HFFc6 (cell line): ENCODE results near the gene TAS2R46. TPM values are rescaled to one million over a fixed set of nuclear protein-coding genes. Genes with fewer than 3 reads are reported as not detected.
"Not testable (repeated sequence)": the region's sequence is repeated elsewhere in the genome, so short reads cannot be mapped to it uniquely, and the experiment has no call there.

Experiments used
- DNase-seq: peaks from one replicate; pipeline ENCODE4 v3.0.0-alpha.2; 2018
- H3K27ac Mint-ChIP-seq: 2 replicates; pipeline ENCODE4 v1.8.0; 2020; ENCODE audit warnings: mild to moderate bottlenecking, mixed read lengths
- H3K27me3 Mint-ChIP-seq: 2 replicates; pipeline ENCODE4 v1.8.0; 2021; ENCODE audit warnings: mild to moderate bottlenecking, moderate library complexity, mixed read lengths; ENCODE audit not compliant: insufficient read depth
- H3K36me3 Mint-ChIP-seq: 2 replicates; pipeline ENCODE4 v1.8.0; 2021; ENCODE audit warnings: low read depth, mixed read lengths
- H3K4me1 Mint-ChIP-seq: 2 replicates; pipeline ENCODE4 v1.8.0; 2020; ENCODE audit warnings: low read depth, mixed read lengths
- H3K4me3 Mint-ChIP-seq: 2 replicates; pipeline ENCODE4 v1.8.0; 2020; ENCODE audit warnings: mild to moderate bottlenecking, moderate library complexity, mixed read lengths
- H3K9me3 Mint-ChIP-seq: 2 replicates; pipeline ENCODE4 v1.8.0; 2020; ENCODE audit warnings: mild to moderate bottlenecking, mixed read lengths
- long read RNA-seq: library from polyadenylated mRNA; unstranded; transcript quantifications from one replicate; pipeline ENCODE4 v2.0.0, GENCODE V29; 2019
- total RNA-seq, 6 experiments: library from RNA; stranded (reverse); fragmentation: NEBNext Ultra II Directional; extraction: Animal tissue kit (Norgen Biotek cat#: 25700); gene quantifications; 2 replicates in 1 of 6; 3 replicates in 5 of 6; pipeline ENCODE4 v1.2.3, GENCODE V29; 2021
- TF ChIP-seq, protein P1 (sequence below): fragments of 200-600 bp; sonication (generic); IDR thresholded peaks from 2 replicates; pipeline ENCODE4 v1.5.0; 2021; ENCODE audit warnings: antibody characterized with exemption, mild to moderate bottlenecking

The TAS2R46 gene
- under 1 TPM in 3 of 6 experiments, not detected in 3; 0.22 to 0.48 (median 0.35) TPM for total RNA-seq
- long read RNA-seq: 0 reads

DNA sequence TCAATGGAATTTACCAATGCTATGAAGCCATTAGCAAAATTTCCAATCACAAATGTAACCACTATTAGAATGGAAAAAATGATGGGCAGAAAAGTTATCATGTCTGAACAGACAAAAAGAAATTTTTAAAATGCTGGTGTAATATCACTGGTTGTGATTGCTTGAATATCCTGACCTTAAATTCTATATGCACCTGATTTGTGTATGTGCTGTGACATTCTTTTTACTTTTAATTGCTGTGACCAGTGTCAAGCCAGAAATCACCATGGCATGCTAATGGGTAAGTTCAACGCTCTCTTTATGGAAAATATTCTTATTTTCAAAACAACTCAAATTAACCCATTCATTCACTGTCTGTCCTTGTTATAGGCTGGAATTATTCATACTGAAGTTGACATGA is at the start of gene TAS2R46:
TSS of gene TAS2R46 (minus strand) at position 101 of the 400 bp plus-strand sequence. CDS start at position 101, 0 bp downstream.
- not testable (repeated sequence) for H3K27ac Mint-ChIP-seq, H3K9me3 Mint-ChIP-seq, H3K4me3 Mint-ChIP-seq, H3K4me1 Mint-ChIP-seq, H3K27me3 Mint-ChIP-seq, H3K36me3 Mint-ChIP-seq, DNase-seq

DNA sequence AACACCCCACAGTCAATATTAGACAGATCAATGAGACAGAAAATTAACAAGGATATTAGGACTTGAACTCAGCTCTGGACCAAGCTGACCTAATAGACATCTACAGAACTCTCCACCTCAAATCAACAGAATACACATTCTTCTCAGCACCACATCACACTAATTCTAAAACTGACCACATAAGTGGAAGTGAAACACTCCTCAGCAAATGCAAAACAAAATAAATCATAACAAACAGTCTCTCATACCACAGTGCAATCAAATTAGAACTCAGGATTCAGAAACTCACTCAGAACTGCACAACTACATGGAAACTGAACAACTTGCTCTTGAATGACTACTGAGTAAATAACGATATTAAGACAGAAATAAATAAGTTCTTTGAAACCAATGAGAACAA is 49.1 kb upstream of the TAS2R46 start:
- not testable (repeated sequence) for H3K27ac Mint-ChIP-seq, H3K4me1 Mint-ChIP-seq, H3K27me3 Mint-ChIP-seq, DNase-seq, H3K4me3 Mint-ChIP-seq
- Mint-ChIP-seq H3K9me3 (peaks cover 25% of the 10 kb centered on the region), H3K36me3 (peaks cover 84% of the 10 kb centered on the region)

GRCh38 chr12:11108862-11109261 is 46.8 kb upstream of the TAS2R46 start:
- H3K27me3 Mint-ChIP-seq: peaks cover 2% of the 10 kb centered on the region; the same call in 1 of the 2 replicates
- no peak overlapping the region for H3K4me3 Mint-ChIP-seq
- H3K27ac Mint-ChIP-seq: no peak overlapping the region
- TF ChIP-seq, protein P1, sequence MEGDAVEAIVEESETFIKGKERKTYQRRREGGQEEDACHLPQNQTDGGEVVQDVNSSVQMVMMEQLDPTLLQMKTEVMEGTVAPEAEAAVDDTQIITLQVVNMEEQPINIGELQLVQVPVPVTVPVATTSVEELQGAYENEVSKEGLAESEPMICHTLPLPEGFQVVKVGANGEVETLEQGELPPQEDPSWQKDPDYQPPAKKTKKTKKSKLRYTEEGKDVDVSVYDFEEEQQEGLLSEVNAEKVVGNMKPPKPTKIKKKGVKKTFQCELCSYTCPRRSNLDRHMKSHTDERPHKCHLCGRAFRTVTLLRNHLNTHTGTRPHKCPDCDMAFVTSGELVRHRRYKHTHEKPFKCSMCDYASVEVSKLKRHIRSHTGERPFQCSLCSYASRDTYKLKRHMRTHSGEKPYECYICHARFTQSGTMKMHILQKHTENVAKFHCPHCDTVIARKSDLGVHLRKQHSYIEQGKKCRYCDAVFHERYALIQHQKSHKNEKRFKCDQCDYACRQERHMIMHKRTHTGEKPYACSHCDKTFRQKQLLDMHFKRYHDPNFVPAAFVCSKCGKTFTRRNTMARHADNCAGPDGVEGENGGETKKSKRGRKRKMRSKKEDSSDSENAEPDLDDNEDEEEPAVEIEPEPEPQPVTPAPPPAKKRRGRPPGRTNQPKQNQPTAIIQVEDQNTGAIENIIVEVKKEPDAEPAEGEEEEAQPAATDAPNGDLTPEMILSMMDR: no peak
- peaks cover 67% of the 10 kb centered on the region for H3K36me3 Mint-ChIP-seq
- H3K4me1 Mint-ChIP-seq: no peaks in the 10 kb centered on the region
- DNase-seq: no peak
- H3K9me3 Mint-ChIP-seq: peaks cover 25% of the 10 kb centered on the region

- peaks cover 24% of the 10 kb centered on the region for H3K9me3 Mint-ChIP-seq
- DNase-seq: no peak
- H3K27ac Mint-ChIP-seq: no peak overlapping the region
- peaks cover 65% of the 10 kb centered on the region for H3K36me3 Mint-ChIP-seq
- peaks cover 2% of the 10 kb centered on the region; the same call in 1 of the 2 replicates for H3K27me3 Mint-ChIP-seq
- no peak overlapping the region for H3K4me3 Mint-ChIP-seq
- TF ChIP-seq, protein P1: no peak
- no peaks in the 10 kb centered on the region for H3K4me1 Mint-ChIP-seq
Measured at GRCh38 chr12:11107719-11108118, 45.6 kb upstream of the TAS2R46 start.

DNA sequence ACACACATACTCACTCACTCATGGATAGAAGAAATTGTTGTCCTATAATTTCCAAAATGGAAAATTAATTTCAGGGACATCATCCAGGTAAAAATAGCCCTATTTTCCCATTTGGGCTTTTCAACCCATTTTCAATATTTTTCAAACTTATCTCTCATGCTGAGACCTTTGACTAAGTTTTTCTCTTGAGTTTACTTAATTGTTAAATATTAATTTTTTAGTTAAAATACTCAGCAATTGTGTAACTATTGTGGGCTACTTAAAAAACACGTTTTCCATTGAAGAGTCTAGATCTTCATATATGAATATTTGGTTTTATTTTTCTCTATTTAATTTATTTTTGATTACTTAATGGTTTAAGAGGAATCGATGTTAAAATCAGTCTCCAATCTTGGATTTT is 44.2 kb upstream of the TAS2R46 start:
- Mint-ChIP-seq H3K4me3 (no peak overlapping the region), H3K27ac (no peak overlapping the region), H3K36me3 (peaks cover 52% of the 10 kb centered on the region), H3K9me3 (peaks cover 23% of the 10 kb centered on the region), H3K4me1 (no peaks in the 10 kb centered on the region), H3K27me3 (peaks cover 2% of the 10 kb centered on the region; the same call in 1 of the 2 replicates)
- TF ChIP-seq, protein P1: no peak
- no peak for DNase-seq

DNA sequence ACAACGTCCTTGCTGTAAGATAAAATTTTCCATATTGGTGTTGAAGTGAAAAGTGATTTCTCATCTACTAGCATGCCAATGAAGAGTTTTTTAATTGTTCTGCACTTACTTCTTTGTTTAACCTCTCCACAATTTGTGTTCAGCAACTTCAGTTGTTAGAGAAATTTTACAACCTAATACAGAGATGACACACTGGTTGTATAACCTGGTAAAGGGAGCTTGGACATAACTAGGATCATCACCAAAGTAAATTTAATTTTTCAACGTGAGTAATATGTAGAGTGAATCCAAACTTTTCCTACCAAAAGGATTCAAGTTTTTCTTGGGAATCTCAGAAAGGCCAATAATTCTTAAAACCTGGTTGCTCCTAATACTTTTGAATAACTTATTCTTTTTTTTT is 43.5 kb upstream of the TAS2R46 start:
- Mint-ChIP-seq H3K4me1 (no peaks in the 10 kb centered on the region), H3K9me3 (peaks cover 18% of the 10 kb centered on the region), H3K27me3 (peaks cover 2% of the 10 kb centered on the region; the same call in 1 of the 2 replicates), H3K4me3 (no peak overlapping the region), H3K36me3 (peaks cover 44% of the 10 kb centered on the region), H3K27ac (no peak overlapping the region)
- TF ChIP-seq, protein P1: no peak
- no peak for DNase-seq

GRCh38 chr12:11094910-11095309 is 32.8 kb upstream of the TAS2R46 start:
- not testable (repeated sequence) for H3K36me3 Mint-ChIP-seq, H3K4me1 Mint-ChIP-seq

More at GRCh38 chr12:11094910-11095309, 32.8 kb upstream of the TAS2R46 start:
- H3K4me3 Mint-ChIP-seq, DNase-seq, H3K9me3 Mint-ChIP-seq, H3K27ac Mint-ChIP-seq, H3K27me3 Mint-ChIP-seq: not testable (repeated sequence)
